Measurements from ENCODE around the gene TAS1R3. TPM values are rescaled to one million over a fixed set of nuclear protein-coding genes. Genes with fewer than 3 reads are reported as not detected.

TAS1R3 gene
- total RNA-seq, 1 donor from 2014 or later: 0.97 TPM

- Mint-ChIP-seq H3K27ac (ENCODE audit: unreplicated experiment) (no peak overlapping the region), H3K4me1 (ENCODE audit: unreplicated experiment) (peaks cover 4% of the 10 kb centered on the region), H3K4me3 (ENCODE audit: unreplicated experiment) (no peak overlapping the region), H3K27me3 (ENCODE audit: unreplicated experiment) (no peaks in the 10 kb centered on the region), H3K36me3 (ENCODE audit: unreplicated experiment) (no peaks in the 10 kb centered on the region), H3K9me3 (ENCODE audit: unreplicated experiment) (no peaks in the 10 kb centered on the region)
- TF ChIP-seq, protein P1, sequence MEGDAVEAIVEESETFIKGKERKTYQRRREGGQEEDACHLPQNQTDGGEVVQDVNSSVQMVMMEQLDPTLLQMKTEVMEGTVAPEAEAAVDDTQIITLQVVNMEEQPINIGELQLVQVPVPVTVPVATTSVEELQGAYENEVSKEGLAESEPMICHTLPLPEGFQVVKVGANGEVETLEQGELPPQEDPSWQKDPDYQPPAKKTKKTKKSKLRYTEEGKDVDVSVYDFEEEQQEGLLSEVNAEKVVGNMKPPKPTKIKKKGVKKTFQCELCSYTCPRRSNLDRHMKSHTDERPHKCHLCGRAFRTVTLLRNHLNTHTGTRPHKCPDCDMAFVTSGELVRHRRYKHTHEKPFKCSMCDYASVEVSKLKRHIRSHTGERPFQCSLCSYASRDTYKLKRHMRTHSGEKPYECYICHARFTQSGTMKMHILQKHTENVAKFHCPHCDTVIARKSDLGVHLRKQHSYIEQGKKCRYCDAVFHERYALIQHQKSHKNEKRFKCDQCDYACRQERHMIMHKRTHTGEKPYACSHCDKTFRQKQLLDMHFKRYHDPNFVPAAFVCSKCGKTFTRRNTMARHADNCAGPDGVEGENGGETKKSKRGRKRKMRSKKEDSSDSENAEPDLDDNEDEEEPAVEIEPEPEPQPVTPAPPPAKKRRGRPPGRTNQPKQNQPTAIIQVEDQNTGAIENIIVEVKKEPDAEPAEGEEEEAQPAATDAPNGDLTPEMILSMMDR (IDR thresholded peaks at IDR 0.05): no peak
- DNase-seq (ENCODE audit: extremely low spot score, unreplicated experiment): no peak
Observed at GRCh38 chr1:1292442-1292779, 38.7 kb upstream of the TAS1R3 start.

GRCh38 chr1:1292851-1293250, 38.2 kb upstream of the TAS1R3 start:
- Mint-ChIP-seq H3K4me3 (ENCODE audit: unreplicated experiment) (no peak overlapping the region), H3K9me3 (ENCODE audit: unreplicated experiment) (no peaks in the 10 kb centered on the region), H3K4me1 (ENCODE audit: unreplicated experiment) (peaks cover 4% of the 10 kb centered on the region), H3K27me3 (ENCODE audit: unreplicated experiment) (no peaks in the 10 kb centered on the region), H3K36me3 (ENCODE audit: unreplicated experiment) (no peaks in the 10 kb centered on the region), H3K27ac (ENCODE audit: unreplicated experiment) (no peak overlapping the region)
- TF ChIP-seq, protein P1 (IDR thresholded peaks at IDR 0.05): no peak
- DNase-seq (ENCODE audit: extremely low spot score, unreplicated experiment): no peak

GRCh38 chr1:1293263-1294249, 37.5 kb upstream of the TAS1R3 start:
- no peak for DNase-seq (ENCODE audit: extremely low spot score, unreplicated experiment)
- H3K27me3 Mint-ChIP-seq (ENCODE audit: unreplicated experiment): no peaks in the 10 kb centered on the region
- TF ChIP-seq, protein P1 (IDR thresholded peaks at IDR 0.05): no peak
- no peaks in the 10 kb centered on the region for H3K36me3 Mint-ChIP-seq (ENCODE audit: unreplicated experiment)
- H3K4me1 Mint-ChIP-seq (ENCODE audit: unreplicated experiment): peaks cover 4% of the 10 kb centered on the region
- H3K4me3 Mint-ChIP-seq (ENCODE audit: unreplicated experiment): no peak overlapping the region
- no peaks in the 10 kb centered on the region for H3K9me3 Mint-ChIP-seq (ENCODE audit: unreplicated experiment)
- no peak overlapping the region for H3K27ac Mint-ChIP-seq (ENCODE audit: unreplicated experiment)

DNA sequence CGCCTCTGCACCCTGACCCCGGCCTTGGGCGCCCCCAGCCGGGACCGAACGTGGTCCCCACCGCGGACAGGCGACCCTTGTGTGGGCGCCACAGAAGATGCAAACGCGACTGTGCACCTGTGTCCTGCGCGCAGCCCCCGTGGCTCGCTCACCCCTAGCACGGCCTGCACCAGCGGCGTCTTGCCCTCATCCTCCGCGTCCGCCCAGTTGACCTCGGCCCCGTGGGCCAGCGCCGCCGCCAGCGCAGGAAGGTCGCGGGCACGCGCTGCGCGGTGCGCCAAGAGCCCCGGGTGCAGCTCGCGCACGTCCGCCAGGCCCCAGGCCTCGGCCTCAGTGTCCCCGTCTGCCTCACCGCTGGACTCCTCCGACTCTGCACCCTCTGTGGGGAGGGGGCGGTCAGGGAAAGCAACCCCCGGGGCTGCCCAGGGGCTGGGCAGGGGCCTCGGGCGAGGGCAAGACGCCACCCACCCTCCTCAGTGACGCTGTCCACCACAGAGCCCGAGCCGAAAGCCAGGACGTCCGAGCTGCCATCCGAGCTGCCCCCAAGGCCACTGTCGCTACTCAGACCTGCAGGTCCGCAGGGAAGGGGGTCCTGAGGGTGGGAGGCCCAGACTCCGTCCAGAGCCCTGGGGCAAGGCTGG, 36.7 kb upstream of the TAS1R3 start:
- DNase-seq (ENCODE audit: extremely low spot score, unreplicated experiment): no peak
- Mint-ChIP-seq H3K36me3 (ENCODE audit: unreplicated experiment) (no peaks in the 10 kb centered on the region), H3K9me3 (ENCODE audit: unreplicated experiment) (no peaks in the 10 kb centered on the region), H3K4me1 (ENCODE audit: unreplicated experiment) (peaks cover 4% of the 10 kb centered on the region), H3K4me3 (ENCODE audit: unreplicated experiment) (no peak overlapping the region), H3K27me3 (ENCODE audit: unreplicated experiment) (no peaks in the 10 kb centered on the region), H3K27ac (ENCODE audit: unreplicated experiment) (no peak overlapping the region)
- TF ChIP-seq, protein P1 (IDR thresholded peaks at IDR 0.05): no peak

Data from osteocyte (in vitro differentiated cells).